ENCODE results near the gene ZNF574.

GRCh38 chr19:42126574-42126973 lies 50.6 kb downstream of the ZNF574 start:
- TF ChIP-seq REST (IDR thresholded peaks at IDR 0.05; ENCODE audit: unreplicated experiment) (no peak), POLR2AphosphoS5 (IDR thresholded peaks at IDR 0.05; ENCODE audit: low read depth) (no peak), EZH2 (IDR thresholded peaks at IDR 0.05; ENCODE audit: low read depth, unreplicated experiment) (no peak), CTCF (conservative IDR thresholded peaks at IDR 0.05; ENCODE audit: low read depth in 2 of 2) (no peak)
